GM12874 (cell line): ENCODE data around the gene RPS6KA2.

Experiments used
- CTCF ChIP-seq: IDR thresholded peaks from 2 replicates; pipeline ENCODE4 v1.5.1; 2011; ENCODE audit warnings: low read depth, mild to moderate bottlenecking, control low read depth, low read length, moderate library complexity; ENCODE audit not compliant: insufficient read depth

RPS6KA2 gene

GRCh38 chr6:166440106-166440505 lies 186.9 kb downstream of the RPS6KA2 start:
- no peak for TF ChIP-seq CTCF

- TF ChIP-seq CTCF: no peak
These were observed 187.5 kb downstream of the RPS6KA2 start for GRCh38 chr6:166439366-166440091.

- TF ChIP-seq CTCF: no peak
These were observed 188.7 kb downstream of the RPS6KA2 start for GRCh38 chr6:166438211-166438861.

GRCh38 chr6:166437661-166438060 lies 189.4 kb downstream of the RPS6KA2 start:
- no peak for TF ChIP-seq CTCF

- no peak for TF ChIP-seq CTCF
These were observed 190.6 kb downstream of the RPS6KA2 start for GRCh38 chr6:166436195-166437139.

- no peak for TF ChIP-seq CTCF
These were observed 191.5 kb downstream of the RPS6KA2 start for GRCh38 chr6:166435574-166435973.

- TF ChIP-seq CTCF: no peak
These were observed 192.7 kb downstream of the RPS6KA2 start for GRCh38 chr6:166434336-166434735.
